ENCODE measurements around the gene SLC9A2.

The SLC9A2 gene

GRCh38 chr2:102735416-102736109, 116.2 kb downstream of the SLC9A2 start:
- DNase-seq = no peak

GRCh38 chr2:102736110-102736409, 116.7 kb downstream of the SLC9A2 start:
- peak; percentile 75 for DNase-seq

GRCh38 chr2:102736410-102737409, 117.4 kb downstream of the SLC9A2 start:
- DNase-seq = peak; percentile 91

GRCh38 chr2:102737431-102737830, 118.1 kb downstream of the SLC9A2 start:
- DNase-seq = no peak

GRCh38 chr2:102743259-102743658, 123.9 kb downstream of the SLC9A2 start:
- DNase-seq = no peak

- no peak for DNase-seq
These were observed 128.8 kb downstream of the SLC9A2 start for GRCh38 chr2:102748107-102748506.

GRCh38 chr2:102749938-102750337, 130.6 kb downstream of the SLC9A2 start:
- no peak for DNase-seq

- DNase-seq = no peak
These were observed 134.3 kb downstream of the SLC9A2 start for GRCh38 chr2:102753563-102754159.

- DNase-seq = no peak
These were observed 135.2 kb downstream of the SLC9A2 start for GRCh38 chr2:102754456-102755145.

- no peak for DNase-seq
These were observed 135.9 kb downstream of the SLC9A2 start for GRCh38 chr2:102755284-102755683.

- DNase-seq = no peak
These were observed 139.1 kb downstream of the SLC9A2 start for GRCh38 chr2:102758439-102758838.

Measured in islet precursor cell (in vitro differentiated cells).